ENCODE data around the gene ST3GAL4. TPM values are rescaled to one million over a fixed set of nuclear protein-coding genes. Genes with fewer than 3 reads are reported as not detected.

ST3GAL4 gene
- total RNA-seq, 2 donors from 2014 or later: 57.1 to 109 TPM

DNA sequence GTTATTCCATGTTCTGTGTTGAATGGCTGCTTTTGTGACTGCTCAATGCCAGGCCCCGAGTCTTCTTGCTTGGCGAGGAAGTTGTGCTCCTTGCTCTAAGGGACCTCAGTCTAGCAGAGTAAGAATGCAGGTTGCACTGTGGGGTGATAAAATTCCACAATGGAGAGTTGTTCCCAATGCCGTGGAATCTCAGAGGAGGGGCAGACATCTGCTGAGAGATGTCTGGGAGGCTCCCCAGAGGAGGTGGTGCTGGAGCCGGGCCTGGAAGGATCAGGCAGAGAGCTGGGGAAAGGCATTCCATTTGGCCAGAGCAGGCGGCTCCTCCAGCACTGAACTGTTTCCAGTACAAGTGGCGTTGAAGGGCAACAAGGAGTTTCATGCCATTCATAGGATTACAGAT is 55.2 kb downstream of the ST3GAL4 start:
- peak; percentile 20 to 63 for ATAC-seq
- intact Hi-C loops (cut with DNase I): no loop called here
- DNase-seq: peak; percentile 80

DNA sequence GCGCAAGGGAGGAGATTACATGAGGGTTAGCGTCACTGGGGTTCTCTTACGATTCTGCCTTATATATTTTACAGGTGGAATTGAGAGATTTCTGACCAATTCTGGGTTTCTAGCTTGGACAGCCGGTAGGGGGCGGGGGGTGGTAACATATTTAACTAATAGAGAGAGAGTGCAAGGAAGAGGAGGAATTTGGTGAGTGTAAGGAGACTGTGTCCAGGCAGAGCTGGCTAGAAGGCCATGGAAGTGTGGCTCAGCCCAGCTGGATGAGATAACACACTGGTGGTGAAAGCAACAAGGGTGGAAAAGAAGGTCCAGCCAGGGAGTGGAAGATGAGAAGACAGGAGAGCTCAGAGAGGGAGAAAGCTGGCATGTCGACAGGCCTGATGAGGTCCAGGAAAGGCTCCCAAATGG is 56.5 kb downstream of the ST3GAL4 start:
- ATAC-seq (peak; percentile 44 to 51), DNase-seq (peak; percentile 63)

DNA sequence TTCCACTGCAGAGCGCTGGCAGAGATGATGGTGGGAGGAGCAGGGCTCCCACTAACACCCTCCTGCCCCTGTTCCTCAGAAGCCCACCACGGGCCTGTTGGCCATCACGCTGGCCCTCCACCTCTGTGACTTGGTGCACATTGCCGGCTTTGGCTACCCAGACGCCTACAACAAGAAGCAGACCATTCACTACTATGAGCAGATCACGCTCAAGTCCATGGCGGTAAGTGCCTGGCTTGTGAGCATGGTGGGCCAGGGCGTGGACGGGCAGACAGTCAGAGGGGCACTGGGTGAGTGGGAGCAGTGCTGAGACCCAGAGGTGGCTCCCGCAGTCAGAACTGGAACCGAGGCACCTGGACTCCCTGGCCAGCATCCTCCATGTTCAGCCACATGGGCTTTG is 57.9 kb downstream of the ST3GAL4 start:
- no peak for ATAC-seq
- DNase-seq: no peak
- intact Hi-C loops (cut with DNase I): no loop called here

More for the DNA sequence above, 56.5 kb downstream of the ST3GAL4 start:
- intact Hi-C loops (cut with DNase I): no loop called here

DNA sequence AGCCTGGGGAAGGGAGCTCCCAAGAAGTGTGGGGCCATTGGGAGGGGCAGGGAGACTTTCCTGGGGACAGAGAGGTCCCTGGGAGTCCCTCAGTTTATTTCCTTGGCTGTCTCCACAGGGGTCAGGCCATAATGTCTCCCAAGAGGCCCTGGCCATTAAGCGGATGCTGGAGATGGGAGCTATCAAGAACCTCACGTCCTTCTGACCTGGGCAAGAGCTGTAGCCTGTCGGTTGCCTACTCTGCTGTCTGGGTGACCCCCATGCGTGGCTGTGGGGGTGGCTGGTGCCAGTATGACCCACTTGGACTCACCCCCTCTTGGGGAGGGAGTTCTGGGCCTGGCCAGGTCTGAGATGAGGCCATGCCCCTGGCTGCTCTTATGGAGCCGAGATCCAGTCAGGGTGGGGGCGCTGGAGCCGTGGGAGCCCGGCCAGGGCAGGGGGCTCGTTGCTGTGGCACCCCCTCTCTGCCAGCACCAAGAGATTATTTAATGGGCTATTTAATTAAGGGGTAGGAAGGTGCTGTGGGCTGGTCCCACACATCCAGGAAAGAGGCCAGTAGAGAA is 58.4 kb downstream of the ST3GAL4 start:
- no peak for ATAC-seq
- no peak for DNase-seq
- intact Hi-C loops (cut with DNase I): no loop called here

DNA sequence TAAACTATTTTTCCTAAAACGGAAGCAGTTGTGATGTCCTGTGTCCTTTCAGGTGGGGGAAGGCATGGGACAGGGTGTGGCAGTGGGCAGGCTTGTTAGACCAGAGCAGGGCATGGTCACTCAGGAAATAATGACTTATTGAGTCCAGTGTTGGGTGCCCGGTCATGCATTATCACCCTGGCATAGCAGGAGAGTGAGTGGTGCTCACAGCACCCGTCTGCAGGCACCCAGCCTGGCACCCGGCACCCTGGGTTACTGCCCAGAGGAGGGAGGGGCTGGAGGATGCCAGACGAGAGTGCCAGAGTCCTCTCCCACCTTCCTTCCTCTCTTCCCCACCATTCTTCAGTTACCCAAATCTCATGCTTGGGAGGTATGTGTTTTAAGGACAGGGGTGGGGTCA is 59.1 kb downstream of the ST3GAL4 start:
- ATAC-seq (peak; percentile 0 to 1), DNase-seq (no peak)
- intact Hi-C loops (cut with DNase I): loop anchor here in 1 of 2 donors (5.0 kb wide), 1 partner anchor 57 kb away; the partner anchor contains the start of gene ST3GAL4

DNA sequence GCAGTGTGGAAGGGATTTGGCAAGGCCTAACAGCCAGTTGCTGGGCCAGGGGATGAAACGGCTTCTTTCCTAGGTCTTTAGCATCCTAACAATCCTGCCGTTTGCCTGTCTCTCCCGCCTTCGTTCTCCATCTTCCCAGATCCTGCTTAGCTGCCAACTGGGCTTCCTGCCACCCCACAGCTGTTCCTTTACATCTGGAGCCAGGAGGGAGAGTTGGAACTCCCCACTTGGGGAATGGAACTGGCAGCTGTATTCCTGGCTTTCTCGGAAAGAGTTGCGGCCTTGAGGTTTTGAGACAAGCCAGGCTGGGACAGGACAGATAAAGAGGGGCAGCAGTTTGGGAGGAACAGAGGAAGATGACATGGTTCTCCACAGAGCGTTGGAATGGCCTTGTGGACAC is 59.6 kb downstream of the ST3GAL4 start:
- intact Hi-C loops (cut with DNase I): loop anchor here in 1 of 2 donors (5.0 kb wide), 1 partner anchor 58 kb away; the partner anchor contains the start of gene ST3GAL4
- DNase-seq (peak; percentile 88), ATAC-seq (peak; percentile 36 to 50)

DNA sequence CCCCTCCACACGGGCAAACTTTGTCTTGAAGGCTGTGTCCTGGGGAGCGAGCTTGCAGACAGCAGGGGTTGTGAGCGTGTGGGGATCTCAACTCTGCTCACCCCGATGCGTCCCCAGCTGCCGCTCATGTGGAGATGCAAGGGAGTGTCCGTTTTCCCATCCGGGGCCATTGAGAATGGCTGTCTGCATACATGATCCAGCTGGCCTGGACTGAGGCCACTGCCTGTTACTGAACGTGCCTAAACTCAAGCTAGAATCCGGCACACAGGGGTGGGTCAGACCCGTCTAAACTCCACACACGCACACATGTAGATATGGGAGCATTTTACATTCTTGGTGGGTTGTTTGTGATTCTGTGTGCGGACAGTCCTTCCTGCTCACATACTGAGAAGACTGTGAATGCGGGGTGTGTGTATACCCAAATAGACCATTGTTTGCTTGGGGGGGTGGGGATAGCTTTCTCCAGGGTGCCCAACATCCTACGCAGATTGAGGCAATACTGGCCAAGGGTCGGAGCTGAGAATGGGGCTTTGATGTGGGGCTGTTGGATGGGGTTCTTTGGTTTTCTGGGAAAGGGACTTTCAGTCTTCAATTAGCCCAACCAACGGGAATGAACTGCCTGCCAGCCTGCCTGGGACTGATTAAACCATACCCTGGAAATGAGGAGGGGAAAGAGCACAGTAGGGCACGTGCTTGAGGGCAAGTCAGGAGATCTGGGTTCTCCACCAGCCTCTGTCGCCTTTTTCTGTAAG is 60.4 kb downstream of the ST3GAL4 start:
- ATAC-seq: peak; percentile 48 to 50
- intact Hi-C loops (cut with DNase I): loop anchor here in 1 of 2 donors (5.0 kb wide), 1 partner anchor 59 kb away; the partner anchor contains the start of gene ST3GAL4
- DNase-seq: peak; percentile 86

DNA sequence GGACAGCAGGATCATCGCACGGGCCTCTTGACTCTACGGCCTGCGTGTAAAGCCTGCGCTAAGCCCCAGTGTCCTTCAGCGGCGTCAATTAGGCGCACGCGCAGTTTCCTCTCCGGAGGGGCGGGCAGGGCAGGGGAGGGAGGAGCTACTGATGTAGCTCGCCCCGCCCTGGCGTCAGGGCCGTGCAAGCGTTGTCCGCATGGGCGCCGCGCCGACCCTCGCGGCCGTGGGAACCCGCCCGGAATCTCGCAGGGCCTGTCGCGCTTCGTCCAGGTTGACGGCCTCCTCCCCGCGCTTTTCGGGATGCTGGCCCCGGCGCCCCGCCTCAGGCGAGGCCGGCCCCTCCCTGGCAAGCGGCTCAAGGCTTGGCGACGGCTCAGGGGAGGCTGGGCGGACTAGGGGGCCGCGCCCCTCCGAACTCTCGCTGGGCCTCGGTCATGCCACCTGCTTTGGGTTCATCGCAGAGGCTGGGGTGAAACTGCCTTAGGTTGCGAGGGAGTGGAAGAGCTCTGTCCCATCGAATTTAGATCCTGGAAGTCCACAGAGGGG is 61.1 kb downstream of the ST3GAL4 start:
- ATAC-seq (peak; percentile 81 to 82), DNase-seq (peak; percentile 95)
- intact Hi-C loops (cut with DNase I): loop anchor here in 1 of 2 donors (5.0 kb wide), 1 partner anchor 59 kb away; the partner anchor contains the start of gene ST3GAL4

DNA sequence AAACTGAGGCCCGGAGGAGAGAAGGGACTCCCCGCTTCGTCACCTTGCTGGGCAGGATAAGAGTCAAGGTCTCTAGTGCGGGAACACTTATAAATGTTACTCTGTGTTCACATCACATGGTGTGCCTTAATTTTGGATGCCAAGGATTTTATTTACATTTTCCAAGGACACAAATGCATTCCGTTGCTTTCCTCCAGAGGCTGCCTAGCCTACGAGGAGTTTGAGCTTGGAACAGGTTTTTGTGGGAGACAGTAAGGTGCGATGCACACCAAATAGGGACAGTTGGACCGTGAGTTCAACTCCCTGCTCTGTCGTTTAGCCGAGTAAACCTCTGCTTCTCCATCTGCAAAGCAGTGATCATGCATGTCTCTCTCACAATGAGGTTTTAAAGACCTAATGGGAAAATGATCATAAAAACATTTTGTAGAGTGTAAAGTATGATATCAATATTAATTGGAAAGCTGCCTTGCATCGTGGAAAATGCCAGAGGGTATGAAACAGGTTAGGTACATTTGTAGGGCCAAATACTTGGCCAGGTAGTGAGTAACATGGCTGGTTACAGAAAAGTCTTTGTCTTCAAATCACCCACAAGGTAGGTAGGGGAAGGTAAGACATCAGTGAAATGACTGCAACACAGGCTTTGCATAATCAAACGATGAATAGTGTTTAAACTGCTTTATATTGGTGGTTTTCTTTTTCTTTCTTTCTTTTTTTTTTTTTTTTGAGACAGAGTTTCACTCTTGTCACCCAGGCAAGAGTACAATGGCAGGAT is 61.8 kb downstream of the ST3GAL4 start:
- intact Hi-C loops (cut with DNase I): loop anchor here in 1 of 2 donors (5.0 kb wide), 1 partner anchor 60 kb away; the partner anchor contains the start of gene ST3GAL4
- DNase-seq (no peak), ATAC-seq (no peak)

DNA sequence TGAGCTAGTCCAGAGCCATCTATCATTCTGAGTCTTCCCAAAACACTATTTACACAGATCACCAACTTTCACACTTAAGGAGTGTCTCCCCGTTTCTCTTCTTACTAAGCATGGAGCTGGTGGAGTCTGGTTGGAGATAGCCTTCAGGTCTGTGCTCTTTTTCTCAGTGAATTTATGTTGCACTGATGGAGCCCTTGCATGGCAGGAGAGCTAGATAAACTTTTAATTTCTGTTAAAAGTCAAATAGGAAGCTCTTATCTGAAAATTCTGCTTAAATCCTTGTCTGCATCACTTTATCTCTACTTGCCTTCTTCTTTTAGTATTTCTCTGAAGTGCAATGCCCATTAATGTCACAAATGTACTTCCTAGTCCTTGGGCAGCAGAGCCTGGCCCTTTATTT is 63.4 kb downstream of the ST3GAL4 start:
- ATAC-seq (no peak), DNase-seq (no peak)
- intact Hi-C loops (cut with DNase I): loop anchor here in 1 of 2 donors (5.0 kb wide), 1 partner anchor 62 kb away; the partner anchor contains the start of gene ST3GAL4

DNA sequence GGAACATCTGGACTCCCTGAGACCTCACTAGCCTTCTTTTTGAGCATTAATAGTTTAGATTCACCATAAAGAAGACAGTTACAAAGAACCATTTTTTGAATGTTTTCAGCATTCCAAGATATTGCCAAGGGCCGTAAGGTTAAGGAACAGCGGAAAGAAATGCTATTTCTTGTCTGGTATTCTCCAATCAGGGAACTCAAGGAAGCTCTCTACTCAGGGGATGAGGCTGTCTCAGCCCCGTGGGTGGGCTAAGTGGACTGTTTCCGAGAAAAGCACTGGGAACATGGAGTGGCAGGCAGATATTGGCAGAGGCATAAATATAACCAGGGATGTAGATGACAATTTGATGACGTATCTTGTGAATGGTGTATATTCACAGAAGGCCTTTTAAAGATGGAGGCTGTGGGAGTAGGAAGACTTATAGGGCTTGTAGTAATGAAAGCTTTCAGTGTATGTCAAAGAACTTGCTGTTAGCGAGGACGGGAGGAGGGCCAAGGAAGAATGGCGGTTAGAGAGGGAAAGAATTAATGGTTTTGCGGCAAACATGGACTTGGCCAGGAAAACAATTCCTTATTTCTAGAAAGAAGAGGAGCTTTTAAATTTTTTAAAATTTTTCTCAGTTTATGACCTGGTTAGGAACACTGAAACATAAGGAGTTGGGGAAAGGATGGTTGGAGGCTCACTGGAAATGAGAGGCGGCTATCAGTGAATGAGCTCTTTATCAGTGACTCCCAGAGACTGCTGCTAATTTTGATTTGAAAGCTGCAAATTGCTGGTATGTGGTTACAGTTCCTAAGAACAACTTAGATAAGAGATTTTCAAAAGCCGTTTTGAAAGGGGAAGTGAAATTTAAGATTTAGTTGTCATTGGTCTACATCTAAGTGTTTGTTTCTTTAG is 64.6 kb downstream of the ST3GAL4 start:
- no peak for ATAC-seq
- no peak for DNase-seq
- intact Hi-C loops (cut with DNase I): loop anchor here in 1 of 2 donors (5.0 kb wide), 1 partner anchor 63 kb away; the partner anchor contains the start of gene ST3GAL4

DNA sequence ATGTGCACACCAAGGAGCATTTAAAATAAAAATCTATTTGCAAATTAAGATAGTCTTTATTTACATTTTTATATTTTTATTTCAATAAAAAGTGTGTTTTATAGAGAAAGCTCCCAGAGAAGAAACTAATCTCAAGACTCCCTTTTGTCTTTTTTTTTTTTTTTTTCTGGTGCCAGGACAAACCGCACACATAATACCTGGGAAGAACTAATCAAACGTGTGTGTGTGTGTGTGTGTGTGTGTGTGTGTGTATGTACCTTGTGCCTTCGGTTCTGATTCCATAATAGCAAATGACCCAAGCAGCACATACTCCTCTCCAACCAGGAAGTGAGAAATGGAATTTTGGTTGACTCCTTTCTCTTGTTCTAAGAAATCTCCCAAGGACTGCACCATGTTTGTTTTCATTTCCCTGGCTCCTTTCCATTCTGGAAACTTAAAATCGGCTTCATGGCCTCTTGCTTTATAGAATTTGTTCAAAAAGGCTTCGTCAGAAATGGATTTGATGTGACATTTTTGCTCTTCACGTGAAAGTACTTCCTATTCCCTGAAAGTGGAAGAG is 65.3 kb downstream of the ST3GAL4 start:
- intact Hi-C loops (cut with DNase I): no loop called here
- ATAC-seq (no peak), DNase-seq (no peak)

DNA sequence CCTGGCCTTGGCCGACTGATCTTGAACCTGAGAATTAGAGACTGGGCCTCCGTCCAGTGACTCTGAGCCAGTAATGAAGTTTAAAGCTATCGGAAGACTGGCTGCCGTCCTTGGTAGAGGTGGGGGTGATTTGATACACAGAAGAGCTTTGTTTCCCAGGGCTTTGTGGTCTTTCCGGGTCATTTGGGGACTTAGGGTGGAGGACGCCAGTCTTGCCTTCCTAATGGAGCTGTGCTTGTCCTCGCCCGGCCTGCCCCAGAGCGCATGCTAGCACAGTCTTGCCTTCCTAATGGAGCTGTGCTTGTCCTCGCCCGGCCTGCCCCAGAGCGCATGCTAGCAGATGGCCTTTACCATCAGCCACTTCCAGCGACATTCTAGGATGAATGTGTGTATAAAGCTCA is 65.8 kb downstream of the ST3GAL4 start:
- ATAC-seq: peak; percentile 10 to 24
- no peak for DNase-seq
- intact Hi-C loops (cut with DNase I): no loop called here

DNA sequence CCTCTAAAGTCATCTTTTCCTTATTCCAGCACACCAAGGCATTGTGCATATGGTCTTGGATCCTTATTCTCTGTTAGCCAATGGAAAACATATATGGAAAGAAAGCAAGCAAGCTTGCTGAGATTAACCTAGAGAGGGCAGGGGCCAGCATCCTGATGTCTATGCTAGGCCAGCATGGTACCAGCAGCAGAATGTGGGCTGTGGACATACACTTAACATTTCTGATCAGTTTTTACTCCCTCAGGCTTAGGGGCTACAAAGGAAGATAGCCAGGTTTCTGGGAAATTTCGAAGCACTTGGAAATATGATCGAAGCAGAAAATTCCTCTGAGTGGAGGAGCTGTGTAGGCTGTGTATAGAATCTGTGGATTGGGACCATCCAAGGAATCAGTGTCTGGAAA is 67.0 kb downstream of the ST3GAL4 start:
- ATAC-seq (no peak), DNase-seq (no peak)
- intact Hi-C loops (cut with DNase I): no loop called here

DNA sequence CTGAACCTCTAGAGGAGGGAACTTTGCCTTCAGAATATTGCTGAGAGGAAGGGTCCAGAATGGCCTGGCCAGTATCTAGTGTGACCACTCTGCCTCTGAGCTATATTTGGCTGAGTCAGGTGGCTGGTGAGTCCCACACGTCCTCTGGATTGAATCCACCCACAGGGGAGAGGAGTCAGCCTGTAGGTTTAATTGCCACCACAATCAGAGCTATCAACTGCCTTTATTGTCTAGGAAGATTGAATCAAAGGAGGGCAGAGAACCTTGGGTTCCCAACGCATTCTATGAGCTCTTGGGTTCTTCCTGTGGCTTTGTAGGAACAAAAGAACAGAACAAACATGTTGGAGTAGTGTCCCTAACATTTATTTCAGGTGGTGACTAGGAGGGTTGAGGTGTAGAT is 67.7 kb downstream of the ST3GAL4 start:
- intact Hi-C loops (cut with DNase I): no loop called here
- DNase-seq: no peak
- ATAC-seq: peak; percentile 15 to 18

DNA sequence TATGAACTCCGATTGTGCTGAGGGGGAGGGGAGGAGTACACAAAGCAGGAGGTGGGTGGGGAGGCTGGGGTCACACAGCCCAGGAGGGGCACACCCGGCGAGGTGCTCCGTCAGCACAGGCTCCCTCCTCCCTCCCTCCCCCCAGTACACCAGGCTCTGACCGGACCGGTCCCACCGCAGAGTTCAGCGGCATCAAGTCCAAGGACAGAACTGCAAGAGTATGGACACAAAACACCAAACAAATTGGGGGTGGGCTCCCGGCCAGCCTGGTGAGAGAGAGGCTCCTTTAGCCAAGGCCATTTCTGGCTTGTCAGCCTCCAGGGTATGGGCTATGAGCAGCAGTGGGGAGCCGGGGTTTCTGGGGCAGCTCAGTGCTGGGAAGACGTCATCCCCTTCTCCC is 68.3 kb downstream of the ST3GAL4 start:
- intact Hi-C loops (cut with DNase I): no loop called here
- ATAC-seq: no peak
- DNase-seq: no peak

DNA sequence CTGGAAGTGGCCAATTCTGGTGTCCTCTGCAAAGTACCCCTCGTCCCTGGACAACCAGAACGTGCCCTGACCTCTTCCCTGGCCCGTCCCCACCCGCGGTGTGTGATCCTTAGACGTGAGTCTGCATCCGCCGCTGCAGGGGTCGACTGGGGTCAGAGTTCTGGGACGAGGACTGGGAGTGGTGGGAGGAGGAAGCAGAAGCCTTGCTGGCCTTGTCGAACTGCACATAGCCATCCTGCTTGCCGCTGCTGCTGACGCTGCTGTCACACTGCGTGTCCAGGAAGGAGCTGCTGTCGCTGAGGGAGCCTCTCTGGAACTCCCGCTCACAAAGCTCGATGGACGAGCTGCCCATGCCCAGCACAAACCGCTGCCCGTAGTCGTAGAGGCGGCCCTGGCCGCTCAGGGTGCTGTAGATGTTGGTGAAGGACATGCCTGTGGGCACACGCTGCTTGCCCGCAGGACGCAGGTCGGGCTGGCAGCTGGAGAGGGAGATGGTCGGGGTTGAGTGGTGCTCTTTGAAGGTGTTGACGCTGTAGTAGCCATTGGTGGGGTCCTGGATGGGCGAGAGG is 69.1 kb downstream of the ST3GAL4 start:
- ATAC-seq (no peak), DNase-seq (no peak)
- intact Hi-C loops (cut with DNase I): no loop called here

DNA sequence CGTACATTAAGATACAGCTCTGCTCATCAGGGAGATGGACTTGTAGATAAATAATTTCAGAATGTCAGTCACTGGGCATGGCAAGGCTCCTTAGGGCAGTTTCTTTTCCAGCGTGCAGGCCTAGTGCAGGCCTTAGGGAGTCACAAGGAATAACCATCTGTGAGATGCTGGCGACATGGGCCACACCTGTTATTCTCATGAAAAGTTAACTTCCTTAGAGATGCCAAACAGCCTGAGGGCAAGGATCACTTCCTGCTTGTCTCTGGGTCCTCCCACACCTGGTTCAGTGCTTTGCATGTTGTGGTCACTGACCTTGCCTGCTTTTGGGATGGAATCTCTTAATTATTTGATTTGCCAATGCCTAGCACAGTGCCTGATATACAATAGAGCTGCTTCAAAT is 70.6 kb downstream of the ST3GAL4 start:
- no peak for DNase-seq
- intact Hi-C loops (cut with DNase I): no loop called here
- no peak for ATAC-seq

All from left cardiac atrium (tissue), 4 donors.